Body of pancreas (tissue), 4 donors: ENCODE measurements around the gene ABLIM1.

ENCODE experiments used
- CTCF ChIP-seq, 7 experiments: fragments of 450-650 bp in 4 of 7; fragments of 200-600 bp in 3 of 7; sonication (generic) in 3 of 7; IDR thresholded peaks; one replicate each; pipeline ENCODE4 v1.5.1; 2016 to 2019; ENCODE audit warnings: antibody characterized with exemption in 7 of 7
- POLR2A ChIP-seq, 3 donors: fragments of 450-650 bp; IDR thresholded peaks; one replicate each; pipeline ENCODE4 v1.6.1; 2016; ENCODE audit warnings: antibody characterized with exemption in 3 of 3, mild to moderate bottlenecking in 2 of 3

DNA sequence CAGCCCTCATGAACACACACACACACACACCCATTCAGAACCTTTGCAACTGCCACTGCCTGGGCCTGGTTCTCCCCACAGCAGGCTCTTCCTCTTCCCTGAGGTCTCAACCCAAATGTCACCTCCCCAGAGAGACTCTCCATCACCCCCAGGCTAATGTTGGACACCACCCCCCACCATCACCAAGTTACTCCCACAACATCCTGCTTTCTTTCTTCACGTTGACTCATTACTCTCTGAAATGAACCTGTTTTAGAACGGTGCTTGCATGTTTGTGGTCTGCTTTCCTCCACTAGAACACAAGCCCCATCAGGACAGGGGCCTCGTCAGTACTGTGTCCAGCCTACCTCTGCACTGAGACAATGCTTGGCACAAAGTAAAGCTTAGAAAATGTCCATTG lies 269.8 kb downstream of the ABLIM1 start:
- TF ChIP-seq CTCF (IDR thresholded peaks at IDR 0.05) (no peak), POLR2A (IDR thresholded peaks at IDR 0.05) (no peak)
